Adipose tissue (tissue), 3 donors: ENCODE results near the gene FANCI. TPM values are rescaled to one million over a fixed set of nuclear protein-coding genes. Genes with fewer than 3 reads are reported as not detected.

ENCODE experiments used
- H3K27ac ChIP-seq: one replicate; pipeline ENCODE4 v1.5.1; 2013; ENCODE audit warnings: low read depth, low read length
- WGBS, 3 donors: extraction: QIAGEN DNeasy Blood & Tissue Kit; methylation state at CpG; one replicate each; pipeline ENCODE4 v1.1.7; 2013; 5-methylcytosine and 5-hydroxymethylcytosine counted together
- polyA plus RNA-seq, 3 donors: library from polyadenylated mRNA; stranded (reverse); fragments of 200-250 nt; gene quantifications; one replicate each; pipeline ENCODE4 v1.2.3, GENCODE V29; 2013
- donor health status: healthy with polysubstance abuse.
- donor health status: Bipolar disorder and iron deficiency.
- donor health status: healthy.

FANCI gene
- polyA plus RNA-seq, 3 donors: 1.5 to 2.5 (median 1.6) TPM

GRCh38 chr15:89325039-89325803 lies 81.4 kb downstream of the FANCI start:
- WGBS, 3 donors: 95 to 97% (median 95%) methylated on average over 11 of the region's 11 CpGs
- no peak overlapping the region for H3K27ac ChIP-seq

DNA sequence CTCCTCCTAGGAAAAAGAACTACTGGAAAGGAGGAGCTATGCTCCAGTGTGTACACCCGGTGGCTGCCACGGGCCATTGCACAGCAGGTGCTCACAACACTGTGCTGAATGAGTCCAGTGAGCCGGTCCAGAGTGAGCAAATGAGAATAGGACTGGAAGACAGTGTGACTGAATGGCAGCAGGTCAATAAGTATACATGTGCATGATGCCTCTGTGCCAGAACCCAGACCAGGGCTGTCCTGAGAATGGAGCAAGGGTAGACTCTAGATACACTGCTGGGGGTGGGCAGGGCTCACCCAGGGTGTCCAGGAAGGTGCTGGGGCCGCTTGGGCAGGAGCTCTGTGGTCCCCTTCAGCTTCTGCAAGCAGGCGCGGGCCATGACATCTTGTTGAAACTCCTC lies 82.5 kb downstream of the FANCI start:
- 82 to 93% (median 87%) methylated on average over 6 of the region's 6 CpGs for WGBS, 3 donors
- no peak overlapping the region for H3K27ac ChIP-seq

DNA sequence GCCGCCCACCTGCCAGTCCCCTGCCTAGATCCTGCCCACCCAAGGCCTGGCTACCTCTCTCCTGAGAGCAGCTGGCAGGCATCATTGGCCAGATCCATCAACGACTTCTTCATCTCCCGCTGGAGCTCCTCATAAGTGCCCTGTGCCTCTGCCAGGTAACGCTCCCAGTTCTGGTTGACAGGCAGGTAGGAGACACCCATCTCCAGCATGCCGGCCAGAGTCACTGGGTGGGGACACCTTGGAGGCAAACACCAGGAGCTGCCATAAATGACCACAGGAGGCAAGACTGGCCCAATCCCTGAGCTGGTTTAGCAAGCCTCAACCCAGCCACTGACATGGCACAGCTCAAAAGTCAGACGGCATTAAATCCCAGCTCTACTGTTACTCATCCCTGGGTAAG lies 83.3 kb downstream of the FANCI start:
- WGBS, 3 donors: 94 to 97% (median 97%) methylated on average over 6 of the region's 6 CpGs
- H3K27ac ChIP-seq: no peak overlapping the region

DNA sequence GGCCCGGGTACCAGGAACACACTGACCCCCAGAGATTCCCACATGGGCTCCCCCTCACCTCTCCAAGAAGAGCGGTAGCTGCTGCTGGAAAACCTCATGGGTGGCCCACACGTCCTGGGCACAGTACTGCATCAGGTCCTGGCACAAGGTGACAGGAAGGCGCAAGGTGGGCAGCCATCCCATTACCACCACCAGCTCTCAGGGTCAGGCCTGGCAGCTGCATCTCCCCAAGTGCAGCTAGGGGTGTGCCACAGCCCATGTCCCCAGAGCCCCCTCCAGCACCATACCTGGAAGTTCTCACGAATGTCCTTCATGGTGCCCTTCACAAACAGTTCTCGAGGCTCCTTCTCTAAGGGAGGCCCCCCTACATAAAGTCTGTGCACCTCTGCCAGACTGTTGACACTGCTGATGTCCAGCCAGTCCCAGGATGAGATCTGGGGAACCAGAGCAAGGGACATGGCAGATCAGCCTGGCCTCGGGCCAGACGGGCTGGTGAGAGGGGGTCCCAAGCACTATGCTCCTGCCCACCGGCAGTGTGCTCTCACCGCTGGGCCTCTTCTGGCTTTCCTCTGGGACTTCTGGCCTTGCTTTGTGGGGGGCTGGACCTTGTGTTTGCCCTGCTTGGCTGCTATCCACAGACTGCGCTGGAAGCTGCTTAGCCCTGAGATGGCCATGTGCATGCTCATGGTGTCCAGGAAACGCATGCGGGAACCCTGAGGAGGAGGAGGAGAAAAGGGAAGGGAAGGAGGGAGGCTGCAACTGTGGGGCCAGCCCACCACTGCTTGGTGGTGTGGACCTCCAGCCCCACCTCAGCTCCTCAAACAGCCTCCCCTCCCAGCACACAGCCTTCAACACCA lies 84.8 kb downstream of the FANCI start:
- no peak overlapping the region for H3K27ac ChIP-seq
- 79 to 88% (median 86%) methylated on average over 13 of the region's 13 CpGs for WGBS, 3 donors

DNA sequence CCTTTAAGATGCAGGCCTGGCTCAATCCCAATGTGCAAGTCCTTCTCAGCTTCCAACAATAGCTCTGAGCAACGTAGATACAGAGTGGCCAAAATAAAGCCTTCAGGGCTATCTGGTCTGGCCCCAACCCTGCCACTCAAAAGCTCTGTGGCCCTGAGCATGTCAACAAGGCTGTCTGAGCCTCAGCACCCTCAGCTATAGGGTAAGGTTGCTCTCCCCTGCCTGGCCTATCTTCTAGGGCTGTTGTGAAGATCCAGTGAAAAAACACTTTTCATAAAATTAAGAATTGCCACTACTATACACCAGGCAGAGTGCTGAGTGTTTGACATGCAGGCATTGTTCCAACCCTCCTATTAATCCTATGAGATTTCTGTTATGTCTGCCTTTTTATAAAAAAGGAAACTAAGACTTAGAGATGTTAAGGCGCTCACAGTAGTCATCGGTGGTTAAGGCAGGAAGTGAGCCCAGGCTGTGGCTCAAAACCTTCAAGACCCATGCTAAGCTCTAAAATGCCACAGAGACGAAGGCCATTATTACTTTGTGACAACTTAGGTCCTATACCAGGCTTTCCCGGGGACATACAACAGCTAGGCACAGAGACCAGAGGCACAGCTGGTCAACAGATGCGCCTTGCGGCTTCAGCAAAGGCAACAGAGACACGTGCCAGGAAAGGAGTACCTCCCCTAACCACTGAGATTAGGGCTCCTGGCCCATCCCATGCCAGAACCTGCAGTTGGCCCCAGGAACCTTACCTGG lies 85.7 kb downstream of the FANCI start:
- H3K27ac ChIP-seq: no peak overlapping the region
- WGBS, 3 donors: 55 to 74% (median 67%) methylated on average over 8 of the region's 8 CpGs

DNA sequence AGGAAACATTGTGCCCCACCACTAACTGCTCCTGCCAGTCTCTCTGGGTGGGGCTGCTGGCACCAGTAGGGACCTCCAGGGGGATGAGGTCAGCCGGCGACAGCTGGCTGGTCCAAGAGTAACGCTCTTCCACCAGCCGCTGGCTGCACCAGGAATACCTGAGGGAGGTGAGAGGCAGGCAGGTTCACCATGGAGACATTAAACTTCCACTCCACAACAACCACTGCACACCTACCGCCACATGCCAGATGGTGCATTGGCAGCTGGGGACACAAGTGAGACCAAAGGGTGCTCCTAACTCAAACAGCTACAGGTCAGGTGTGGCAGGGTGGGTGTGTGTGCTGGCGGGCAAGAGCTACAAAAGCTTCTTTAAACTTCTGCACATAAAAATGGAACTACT lies 86.3 kb downstream of the FANCI start:
- H3K27ac ChIP-seq: no peak overlapping the region
- 81 to 90% (median 90%) methylated on average over 6 of the region's 6 CpGs for WGBS, 3 donors

- no peak overlapping the region for H3K27ac ChIP-seq
- 77 to 82% (median 81%) methylated on average over 7 of the region's 7 CpGs for whole genome bisulfite sequencing, 3 donors
Measured at GRCh38 chr15:89330881-89331595, 87.3 kb downstream of the FANCI start.

DNA sequence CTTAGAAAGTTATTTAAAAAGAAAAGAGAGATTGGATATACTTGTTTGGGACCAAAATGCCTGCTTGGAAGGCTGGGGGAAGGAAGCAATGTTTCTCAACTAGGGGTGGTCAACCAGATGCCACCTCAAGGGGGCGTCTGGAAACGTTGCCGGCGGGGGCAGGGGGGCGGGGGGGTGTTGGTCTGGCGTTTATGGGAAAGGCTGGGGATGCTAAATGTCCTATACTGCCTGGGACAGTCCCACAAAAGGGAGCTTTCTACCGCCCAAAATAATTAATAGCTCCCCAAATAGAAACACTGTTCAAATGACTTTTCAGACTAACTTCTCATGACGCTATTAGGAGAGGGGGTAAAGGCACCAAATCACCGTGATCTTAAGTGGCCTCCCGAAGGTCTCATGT lies 88.7 kb downstream of the FANCI start:
- no peak overlapping the region for H3K27ac ChIP-seq
- 26 to 34% (median 29%) methylated on average over 9 to 10 of the region's 10 CpGs for WGBS, 3 donors

DNA sequence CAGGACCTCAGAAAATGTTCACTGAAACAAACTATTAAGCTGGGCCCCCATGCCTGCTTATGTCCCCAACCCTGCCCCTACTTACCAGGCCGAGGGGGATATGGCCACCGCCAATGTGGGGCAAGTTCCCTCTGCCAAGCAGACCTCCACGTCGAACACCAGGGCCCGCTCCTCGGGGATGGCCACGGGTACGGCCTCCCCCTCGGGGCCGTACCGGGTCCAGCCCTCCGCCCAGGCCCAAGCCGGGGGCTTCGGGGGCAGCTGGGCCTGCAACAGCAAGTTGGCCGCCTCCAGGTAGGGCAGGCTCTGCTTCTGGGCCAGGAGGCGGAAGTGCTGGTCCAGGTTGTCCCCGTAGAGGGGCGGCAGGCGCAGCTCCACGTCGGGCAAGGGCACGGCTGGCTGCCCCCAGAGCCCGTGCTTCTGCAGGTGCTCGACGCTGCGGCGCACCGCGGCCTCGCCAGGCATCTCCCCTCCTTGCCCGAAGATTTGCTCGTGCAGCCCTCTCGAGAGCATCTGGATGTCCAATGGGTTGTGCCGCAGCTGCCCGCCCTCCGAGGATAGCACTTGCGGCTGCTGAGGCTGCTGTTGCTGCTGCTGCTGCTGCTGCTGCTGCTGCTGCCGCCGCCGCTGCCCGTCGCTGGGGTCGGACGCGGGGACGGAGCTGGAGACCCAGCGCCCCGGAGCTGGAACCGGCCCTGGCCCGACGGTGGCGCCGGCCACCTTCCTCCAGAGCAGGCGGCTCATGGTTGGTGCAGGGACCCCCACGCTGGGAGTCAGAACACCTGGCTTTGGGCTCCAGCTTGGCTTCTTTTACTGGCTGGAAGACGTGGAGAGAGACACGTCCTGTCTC lies 89.5 kb downstream of the FANCI start:
- H3K27ac ChIP-seq: no peak overlapping the region
- WGBS, 3 donors: 90 to 92% (median 91%) methylated on average over 52 to 57 of the region's 57 CpGs

- 1 to 2% (median 2%) methylated on average over 43 of the region's 43 CpGs for WGBS, 3 donors
- peak overlapping the region; percentile 12 for H3K27ac ChIP-seq
Measured at GRCh38 chr15:89333959-89334509, 90.3 kb downstream of the FANCI start.

DNA sequence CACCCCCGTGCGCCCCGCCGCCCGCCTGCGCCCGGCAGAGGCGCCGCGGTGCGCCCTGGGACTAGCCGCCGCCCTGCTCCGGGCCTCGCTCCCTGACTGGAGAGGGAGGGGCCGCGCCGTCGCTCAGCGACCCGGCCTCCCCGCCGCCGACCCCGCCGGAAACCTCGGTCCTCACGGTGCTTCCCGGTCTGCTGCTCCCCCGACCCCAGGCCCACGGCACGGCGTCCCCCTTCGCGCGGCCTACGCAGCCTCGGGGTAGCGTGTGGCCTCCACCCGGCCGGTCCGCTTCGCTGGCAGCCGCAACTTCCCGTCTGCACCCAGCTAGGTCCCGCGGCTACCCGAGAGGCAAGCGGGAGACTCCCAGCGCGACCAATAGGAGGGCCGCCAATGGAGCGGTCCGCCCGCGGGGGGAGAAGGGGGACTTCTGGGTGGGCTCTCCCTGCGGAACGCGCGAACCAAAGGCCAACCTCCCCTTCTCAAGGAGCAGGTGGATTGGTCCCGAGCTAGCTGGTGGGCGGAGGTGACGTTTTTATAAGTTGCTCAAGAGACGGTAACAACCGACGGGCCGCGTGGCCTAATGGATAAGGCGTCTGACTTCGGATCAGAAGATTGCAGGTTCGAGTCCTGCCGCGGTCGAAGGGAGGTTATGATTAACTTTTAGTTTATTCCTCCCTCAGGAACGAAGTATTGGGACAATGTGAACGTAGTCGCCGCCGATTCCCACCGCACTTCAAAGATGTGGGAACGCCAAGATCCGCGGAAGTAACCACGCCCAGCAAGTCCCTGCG lies 90.9 kb downstream of the FANCI start, which contains the start of gene POLG:
TSS of gene POLG (minus strand) at position 315 of the 788 bp plus-strand sequence. CDS start 1,070 bp downstream, outside the sequence.
- peak within 1 kb of the TSS; percentile 12 for H3K27ac ChIP-seq
- 0% methylated on average over 76 to 85 of the region's 85 CpGs for WGBS, 3 donors

DNA sequence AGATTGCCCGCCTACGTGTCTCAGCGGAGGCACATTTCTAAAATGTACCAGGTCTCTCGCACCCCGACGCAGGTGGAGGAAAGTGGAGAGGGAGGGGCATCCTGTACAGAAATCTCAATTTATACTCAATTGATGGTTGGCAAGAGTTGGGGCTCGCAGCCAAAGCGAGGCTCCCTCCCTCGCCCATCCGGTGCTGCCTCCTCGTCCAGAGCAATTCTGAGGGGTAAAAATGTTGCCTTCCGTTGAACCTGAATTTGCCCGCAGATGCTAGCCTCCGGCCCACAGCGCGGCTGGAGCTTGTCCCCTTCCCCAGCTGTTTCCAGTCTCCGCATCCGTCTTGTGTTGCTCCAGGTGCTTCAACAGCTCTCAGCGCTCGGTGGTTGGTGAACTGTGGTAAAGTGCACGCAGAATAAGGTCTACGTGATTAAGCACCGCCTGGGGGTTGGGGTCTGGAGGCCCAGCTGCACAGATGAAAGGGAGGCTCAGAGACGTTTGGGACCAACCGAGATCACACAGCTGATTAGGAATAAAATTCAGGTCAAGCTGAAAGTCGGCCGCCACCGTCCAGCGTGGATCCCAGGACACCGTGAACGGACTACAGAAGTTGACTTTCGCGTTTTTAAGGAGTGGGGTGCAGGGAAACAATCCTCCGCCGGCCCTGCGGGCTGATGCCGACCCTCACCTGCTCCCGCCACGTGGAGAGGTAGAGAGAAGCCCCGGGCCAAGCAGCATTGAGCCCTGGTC lies 91.7 kb downstream of the FANCI start:
- 5 to 8% (median 7%) methylated on average over 40 of the region's 40 CpGs for WGBS, 3 donors
- H3K27ac ChIP-seq: no peak overlapping the region

- WGBS, 3 donors: 83 to 85% (median 84%) methylated on average over 6 of the region's 6 CpGs
- no peak overlapping the region for H3K27ac ChIP-seq
Measured at GRCh38 chr15:89338036-89338435, 94.3 kb downstream of the FANCI start.

DNA sequence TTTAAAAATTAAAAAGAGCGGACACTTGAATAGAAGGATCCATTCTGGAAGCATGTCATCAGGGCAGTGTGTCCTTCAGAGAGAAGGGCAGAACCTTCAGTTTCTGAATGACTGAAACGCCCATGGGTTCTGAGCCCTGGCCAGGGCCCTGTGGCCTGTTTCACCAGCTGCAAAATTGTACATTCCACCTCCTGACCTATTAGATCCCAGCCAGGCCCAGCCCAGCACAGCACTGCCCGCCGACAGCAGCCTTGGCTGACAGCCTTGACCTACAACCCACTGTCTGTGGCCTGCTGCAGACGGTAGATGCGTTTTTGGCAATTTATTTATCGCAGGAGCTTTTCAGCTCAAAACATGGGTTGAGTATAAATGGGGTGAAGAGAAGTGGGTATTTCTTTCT lies 96.8 kb downstream of the FANCI start:
- no peak overlapping the region for H3K27ac ChIP-seq
- 57 to 72% (median 68%) methylated on average over 7 of the region's 7 CpGs for whole genome bisulfite sequencing, 3 donors

- no peak overlapping the region for H3K27ac ChIP-seq
- WGBS, 3 donors: 71 to 82% (median 75%) methylated on average over 8 of the region's 8 CpGs
Measured at GRCh38 chr15:89341316-89342005, 97.7 kb downstream of the FANCI start.
